Measurements from ENCODE around the gene KIF19. TPM values are rescaled to one million over a fixed set of nuclear protein-coding genes. Genes with fewer than 3 reads are reported as not detected.

Gene KIF19
- 0.11 TPM in 1 of 2 replicates, not detected in the other for total RNA-seq

GRCh38 chr17:74325743-74326379 is at the start of gene KIF19:
Gene KIF19, plus strand, starts transcription at chr17:74326226. Its CDS starts 124 bp downstream, at chr17:74326350.

GRCh38 chr17:74361230-74362068 is 35.4 kb downstream of the KIF19 start, which contains the start of gene BTBD17:
Gene BTBD17, minus strand, starts transcription at chr17:74361868. Its CDS starts 49 bp downstream, at chr17:74361819.

GRCh38 chr17:74367206-74367605 is 41.2 kb downstream of the KIF19 start, which contains the start of gene GPR142:
Gene GPR142, plus strand, starts transcription at chr17:74367506. Its CDS starts 2,035 bp downstream, at chr17:74369541.

Other genes starting within 250 kb of the KIF19 start
- 224 and 591 TPM in 2 replicates for gene RPL38, start 122.5 kb upstream of the KIF19 start, total RNA-seq
- 1.3 and 1.8 TPM in 2 replicates for gene TTYH2, start 112.7 kb upstream of the KIF19 start, total RNA-seq
- gene DNAI2, start 52.0 kb upstream of the KIF19 start, total RNA-seq, result not detected in 2 replicates
- gene BTBD17, start 35.6 kb downstream of the KIF19 start, total RNA-seq, result not detected in 2 replicates
- gene GPR142, start 41.3 kb downstream of the KIF19 start, total RNA-seq, result not detected in 2 replicates
- gene GPRC5C, start 105.9 kb downstream of the KIF19 start, total RNA-seq, result 17.1 and 20.1 TPM in 2 replicates
- gene CD300A, start 140.4 kb downstream of the KIF19 start, total RNA-seq, result not detected in 2 replicates
- not detected in 2 replicates for gene CD300LB, start 205.2 kb downstream of the KIF19 start, total RNA-seq
- 0.91 and 1.1 TPM in 2 replicates for gene CD300C, start 219.9 kb downstream of the KIF19 start, total RNA-seq
- gene CD300H, start 241.3 kb downstream of the KIF19 start, total RNA-seq, result not detected in 2 replicates